Osteocyte (in vitro differentiated cells): ENCODE measurements around the gene RIPK3. TPM values are rescaled to one million over a fixed set of nuclear protein-coding genes. Genes with fewer than 3 reads are reported as not detected.

Experiments used
- DNase-seq: peaks from one replicate; pipeline ENCODE4 v3.0.0; 2021; ENCODE audit warnings: mixed read lengths; ENCODE audit not compliant: unreplicated experiment; ENCODE audit errors: extremely low spot score
- H3K27ac Mint-ChIP-seq: one replicate; pipeline ENCODE4 v1.8.0; 2021; ENCODE audit warnings: mild to moderate bottlenecking, mixed read lengths; ENCODE audit not compliant: unreplicated experiment
- H3K27me3 Mint-ChIP-seq: one replicate; pipeline ENCODE4 v1.8.0; 2021; ENCODE audit warnings: mixed read lengths; ENCODE audit not compliant: unreplicated experiment
- H3K36me3 Mint-ChIP-seq: one replicate; pipeline ENCODE4 v1.8.0; 2021; ENCODE audit warnings: mixed read lengths; ENCODE audit not compliant: unreplicated experiment
- H3K4me1 Mint-ChIP-seq: one replicate; pipeline ENCODE4 v1.8.0; 2021; ENCODE audit warnings: mixed read lengths; ENCODE audit not compliant: unreplicated experiment
- H3K4me3 Mint-ChIP-seq: one replicate; pipeline ENCODE4 v1.8.0; 2021; ENCODE audit warnings: mild to moderate bottlenecking, moderate library complexity, mixed read lengths; ENCODE audit not compliant: unreplicated experiment
- H3K9me3 Mint-ChIP-seq: one replicate; pipeline ENCODE4 v1.8.0; 2021; ENCODE audit warnings: mixed read lengths; ENCODE audit not compliant: unreplicated experiment
- total RNA-seq: library from RNA; stranded (reverse); gene quantifications from 2 replicates; pipeline ENCODE4 v1.2.1, GENCODE V29; 2021
- TF ChIP-seq, protein P1 (sequence below): fragments of 200-600 bp; sonication (generic); IDR thresholded peaks from 2 replicates; pipeline ENCODE4 v1.5.0; 2021; ENCODE audit warnings: antibody characterized with exemption, mild to moderate bottlenecking, moderate library complexity

Gene RIPK3
- total RNA-seq, 1 donor from 2014 or later = 0.78 TPM

DNA sequence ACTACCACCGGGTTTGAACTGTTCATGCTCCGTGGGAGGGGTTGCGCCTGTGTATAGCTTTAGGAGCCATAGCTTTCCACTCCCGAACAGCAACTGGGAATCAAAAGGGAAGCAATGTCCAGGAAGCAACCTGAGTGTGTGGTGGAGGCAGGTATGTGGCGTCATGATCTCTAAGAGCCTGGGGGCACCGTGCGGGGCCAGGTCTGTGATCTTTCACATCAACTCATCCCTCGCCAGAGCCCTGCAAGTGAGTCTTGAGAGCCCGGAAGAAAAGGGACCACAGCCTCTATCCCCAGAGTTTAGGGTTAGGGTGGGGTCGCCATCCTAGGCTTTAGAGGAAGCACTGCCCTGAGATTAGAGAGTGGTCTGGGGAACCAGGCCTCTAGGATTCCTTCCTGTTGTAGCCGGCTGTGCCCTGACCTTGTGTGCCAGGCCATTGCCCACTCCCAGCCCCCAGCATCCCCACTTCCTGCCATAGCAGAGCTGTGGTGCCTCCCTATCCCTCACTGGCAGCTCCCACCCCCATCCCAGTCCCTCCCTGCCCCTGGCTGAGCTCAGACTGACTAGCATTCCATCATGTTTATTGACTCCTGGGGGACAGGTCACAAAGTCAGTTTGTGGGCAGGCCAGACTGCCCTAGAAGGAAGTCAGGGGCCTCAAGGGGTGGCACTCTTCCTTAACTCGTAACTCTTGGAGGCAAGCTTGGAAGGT is 4.2 kb downstream of the RIPK3 start:
- H3K4me1 Mint-ChIP-seq = peaks cover 41% of the 10 kb centered on the region
- peaks cover 10% of the 10 kb centered on the region for H3K27me3 Mint-ChIP-seq
- H3K4me3 Mint-ChIP-seq = peak overlapping the region; percentile 82
- H3K27ac Mint-ChIP-seq = peak overlapping the region; percentile 79
- DNase-seq = no peak
- no peaks in the 10 kb centered on the region for H3K9me3 Mint-ChIP-seq
- TF ChIP-seq, protein P1, sequence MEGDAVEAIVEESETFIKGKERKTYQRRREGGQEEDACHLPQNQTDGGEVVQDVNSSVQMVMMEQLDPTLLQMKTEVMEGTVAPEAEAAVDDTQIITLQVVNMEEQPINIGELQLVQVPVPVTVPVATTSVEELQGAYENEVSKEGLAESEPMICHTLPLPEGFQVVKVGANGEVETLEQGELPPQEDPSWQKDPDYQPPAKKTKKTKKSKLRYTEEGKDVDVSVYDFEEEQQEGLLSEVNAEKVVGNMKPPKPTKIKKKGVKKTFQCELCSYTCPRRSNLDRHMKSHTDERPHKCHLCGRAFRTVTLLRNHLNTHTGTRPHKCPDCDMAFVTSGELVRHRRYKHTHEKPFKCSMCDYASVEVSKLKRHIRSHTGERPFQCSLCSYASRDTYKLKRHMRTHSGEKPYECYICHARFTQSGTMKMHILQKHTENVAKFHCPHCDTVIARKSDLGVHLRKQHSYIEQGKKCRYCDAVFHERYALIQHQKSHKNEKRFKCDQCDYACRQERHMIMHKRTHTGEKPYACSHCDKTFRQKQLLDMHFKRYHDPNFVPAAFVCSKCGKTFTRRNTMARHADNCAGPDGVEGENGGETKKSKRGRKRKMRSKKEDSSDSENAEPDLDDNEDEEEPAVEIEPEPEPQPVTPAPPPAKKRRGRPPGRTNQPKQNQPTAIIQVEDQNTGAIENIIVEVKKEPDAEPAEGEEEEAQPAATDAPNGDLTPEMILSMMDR = no peak
- H3K36me3 Mint-ChIP-seq = no peaks in the 10 kb centered on the region

- peak; percentile 84 for DNase-seq
- H3K36me3 Mint-ChIP-seq = no peaks in the 10 kb centered on the region
Measured at GRCh38 chr14:24334431-24335291, 5.1 kb downstream of the RIPK3 start, which contains the start of gene ADCY4. TSS of gene ADCY4 (minus strand) at chr14:24335071. CDS start at chr14:24334652, 419 bp downstream.

GRCh38 chr14:24332268-24332993 is 7.4 kb downstream of the RIPK3 start:
- peak overlapping the region; percentile 47 for H3K4me3 Mint-ChIP-seq
- TF ChIP-seq, protein P1 = peak; percentile 66
- H3K27me3 Mint-ChIP-seq = no peaks in the 10 kb centered on the region

More at GRCh38 chr14:24334431-24335291, 5.1 kb downstream of the RIPK3 start, which contains the start of gene ADCY4:
- Mint-ChIP-seq H3K27me3 (peaks cover 5% of the 10 kb centered on the region), H3K4me1 (peaks cover 40% of the 10 kb centered on the region), H3K27ac (peak within 1 kb of the TSS; percentile 94), H3K9me3 (no peaks in the 10 kb centered on the region), H3K4me3 (peak within 1 kb of the TSS; percentile 82)
- TF ChIP-seq, protein P1 = no peak

GRCh38 chr14:24331731-24332267 is 8.0 kb downstream of the RIPK3 start:
- Mint-ChIP-seq H3K27me3 (no peaks in the 10 kb centered on the region), H3K4me1 (peaks cover 38% of the 10 kb centered on the region), H3K9me3 (no peaks in the 10 kb centered on the region), H3K4me3 (no peak overlapping the region), H3K27ac (no peak overlapping the region), H3K36me3 (no peaks in the 10 kb centered on the region)
- TF ChIP-seq, protein P1 = no peak
- no peak for DNase-seq

More at GRCh38 chr14:24332268-24332993, 7.4 kb downstream of the RIPK3 start:
- no peaks in the 10 kb centered on the region for H3K9me3 Mint-ChIP-seq
- H3K27ac Mint-ChIP-seq = peak overlapping the region; percentile 52
- no peaks in the 10 kb centered on the region for H3K36me3 Mint-ChIP-seq
- peaks cover 38% of the 10 kb centered on the region for H3K4me1 Mint-ChIP-seq
- DNase-seq = no peak
